GM23248 (cell line): ENCODE results near the gene KCTD16.

Source experiments
- EZH2 ChIP-seq: fragments of 200-600 bp; sonication (generic); IDR thresholded peaks from 2 replicates; pipeline ENCODE4 v1.6.1; 2018; ENCODE audit warnings: antibody characterized with exemption, mild to moderate bottlenecking; ENCODE audit not compliant: insufficient read depth, poor library complexity, severe bottlenecking
- EZH2phosphoT487 ChIP-seq: fragments of 200-600 bp; sonication (generic); IDR thresholded peaks from 2 replicates; pipeline ENCODE4 v1.6.1; 2018; ENCODE audit warnings: antibody characterized with exemption, moderate library complexity, mild to moderate bottlenecking, low read depth; ENCODE audit not compliant: insufficient read depth

- no peak for TF ChIP-seq EZH2phosphoT487
- no peak for TF ChIP-seq EZH2
Measured at GRCh38 chr5:144203750-144204596, 33.3 kb downstream of the KCTD16 start.
